Urinary bladder (tissue), 4 donors: ENCODE data around the gene LNX2. TPM values are rescaled to one million over a fixed set of nuclear protein-coding genes. Genes with fewer than 3 reads are reported as not detected.
A peak's percentile ranks its signal among the peaks of the same experiment; 100 is the strongest.
"Not testable (repeated sequence)": the region's sequence is repeated elsewhere in the genome, so short reads cannot be mapped to it uniquely, and the experiment has no call there.

Experiments used
- DNase-seq: peaks from one replicate; pipeline ENCODE4 v3.0.0-alpha.2; 2015; ENCODE audit errors: extremely low spot score
- H3K27ac ChIP-seq: one replicate; pipeline ENCODE4 v1.5.1; 2013; ENCODE audit warnings: low read depth, mild to moderate bottlenecking, moderate library complexity
- H3K36me3 ChIP-seq: one replicate; pipeline ENCODE4 v1.6.1; 2013; ENCODE audit warnings: mild to moderate bottlenecking, moderate library complexity; ENCODE audit not compliant: insufficient read depth
- H3K4me1 ChIP-seq: one replicate; pipeline ENCODE4 v1.6.1; 2013; ENCODE audit warnings: mild to moderate bottlenecking, moderate library complexity; ENCODE audit not compliant: insufficient read depth
- H3K4me3 ChIP-seq: one replicate; pipeline ENCODE4 v1.5.1; 2013; ENCODE audit warnings: low read depth, low read length
- WGBS: extraction: QIAGEN DNeasy Blood & Tissue Kit; methylation state at CpG from one replicate; pipeline ENCODE4 v1.1.7; 2013; 5-methylcytosine and 5-hydroxymethylcytosine counted together
- polyA plus RNA-seq: library from polyadenylated mRNA; stranded (reverse); fragments of 200-250 nt; gene quantifications from one replicate; pipeline ENCODE4 v1.2.3, GENCODE V29; 2013
- total RNA-seq: library from RNA; depleted of rRNA; stranded (reverse); fragments of >200 nt; gene quantifications from one replicate; pipeline ENCODE4 v1.2.3, GENCODE V29; 2014
- donor health status: healthy with polysubstance abuse.
- donor health status: healthy.

Gene LNX2
- total and polyA plus RNA-seq, 2 donors: 4.8 to 11.6 TPM

DNA sequence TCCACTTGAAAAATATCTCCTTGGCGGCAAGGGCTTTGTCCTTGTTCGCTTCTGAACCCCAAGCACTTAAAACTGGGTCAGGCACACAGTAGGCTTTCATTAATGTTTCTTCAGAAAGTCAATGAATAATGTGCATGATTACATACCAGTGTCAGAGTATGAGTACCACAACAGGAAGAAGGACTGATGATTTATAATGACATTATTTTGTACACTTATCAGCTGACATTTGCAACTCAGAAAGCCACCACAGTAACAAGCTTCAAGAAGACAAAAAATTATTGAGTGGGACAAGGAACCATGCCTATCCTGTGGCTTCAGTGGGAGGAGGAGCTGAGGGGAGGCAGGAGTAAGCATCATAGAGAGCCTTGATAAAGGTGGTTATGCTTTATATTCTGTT lies 11.3 kb upstream of the LNX2 start:
- Histone ChIP-seq H3K4me3 (no peak overlapping the region), H3K4me1 (peaks cover 1% of the 10 kb centered on the region), H3K27ac (no peak overlapping the region), H3K36me3 (no peaks in the 10 kb centered on the region)
- WGBS: 70% methylated on average over 2 of the region's 2 CpGs
- DNase-seq: no peak

DNA sequence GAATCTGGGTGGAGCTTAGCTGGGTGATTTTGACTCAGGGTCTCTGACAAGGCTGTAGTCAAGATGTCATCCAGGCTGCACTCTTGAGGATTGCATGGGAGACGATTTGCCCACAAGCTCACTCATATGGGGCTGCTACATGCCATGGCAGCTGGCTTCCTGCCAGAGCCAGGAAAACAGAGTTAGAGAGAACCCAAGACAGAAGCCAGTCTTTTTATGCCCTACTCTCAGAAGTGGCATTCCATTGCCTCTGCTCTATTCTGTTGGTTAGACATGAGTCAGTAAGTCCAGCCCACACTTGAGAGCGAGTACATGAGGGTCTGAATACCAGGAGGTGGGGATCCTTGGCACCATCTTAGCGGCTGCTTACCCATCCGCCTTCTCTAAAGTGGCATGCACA lies 10.8 kb upstream of the LNX2 start:
- Histone ChIP-seq H3K36me3 (no peaks in the 10 kb centered on the region), H3K4me3 (no peak overlapping the region), H3K27ac (no peak overlapping the region), H3K4me1 (peaks cover 1% of the 10 kb centered on the region)
- DNase-seq: no peak
- WGBS: 82% methylated on average over 4 of the region's 4 CpGs

DNA sequence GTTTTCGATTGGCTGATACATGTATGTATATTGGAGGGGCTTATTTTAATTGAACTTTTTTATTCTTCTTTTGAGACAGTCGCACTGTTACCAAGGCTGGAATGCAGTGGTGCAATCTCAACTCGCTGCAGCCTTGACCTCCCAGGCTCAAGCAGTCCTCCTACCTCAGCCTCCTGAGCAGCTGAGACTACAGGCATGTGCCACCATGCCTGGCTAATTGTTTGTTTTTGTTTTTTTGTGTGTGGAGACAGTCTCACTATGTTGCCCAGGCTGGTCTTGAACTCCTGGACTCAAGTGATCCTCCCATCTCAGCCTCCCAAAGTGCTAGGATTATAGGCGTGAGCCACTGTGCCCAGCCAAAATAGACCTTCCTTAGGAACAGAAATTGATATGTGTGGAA lies 8.4 kb upstream of the LNX2 start:
- not testable (repeated sequence) for H3K27ac ChIP-seq, H3K36me3 ChIP-seq, H3K4me1 ChIP-seq, H3K4me3 ChIP-seq, DNase-seq
- WGBS: 97% methylated on average over 4 of the region's 4 CpGs

DNA sequence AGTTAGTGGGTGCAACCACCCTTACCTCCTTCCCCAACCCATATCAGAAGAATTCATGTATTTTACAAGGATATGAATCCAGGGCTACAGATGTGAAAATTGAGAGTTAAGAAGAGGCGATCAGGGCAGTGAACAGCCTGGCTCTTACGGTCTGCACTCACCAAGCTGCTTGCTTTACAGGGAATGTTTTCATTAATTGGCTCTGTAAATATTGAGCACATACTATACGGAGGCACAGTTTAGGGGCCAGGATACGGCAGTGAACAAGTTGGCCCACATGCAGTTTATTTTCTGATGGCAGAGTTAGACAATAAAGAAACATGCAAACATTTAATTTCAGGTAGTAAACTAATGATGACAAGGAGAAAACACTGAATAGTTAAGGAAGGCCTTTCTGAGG lies 7.8 kb upstream of the LNX2 start:
- Histone ChIP-seq H3K4me1 (peaks cover 3% of the 10 kb centered on the region), H3K27ac (no peak overlapping the region), H3K4me3 (no peak overlapping the region), H3K36me3 (no peaks in the 10 kb centered on the region)
- DNase-seq: no peak
- WGBS: 71% methylated on average over 4 of the region's 4 CpGs

DNA sequence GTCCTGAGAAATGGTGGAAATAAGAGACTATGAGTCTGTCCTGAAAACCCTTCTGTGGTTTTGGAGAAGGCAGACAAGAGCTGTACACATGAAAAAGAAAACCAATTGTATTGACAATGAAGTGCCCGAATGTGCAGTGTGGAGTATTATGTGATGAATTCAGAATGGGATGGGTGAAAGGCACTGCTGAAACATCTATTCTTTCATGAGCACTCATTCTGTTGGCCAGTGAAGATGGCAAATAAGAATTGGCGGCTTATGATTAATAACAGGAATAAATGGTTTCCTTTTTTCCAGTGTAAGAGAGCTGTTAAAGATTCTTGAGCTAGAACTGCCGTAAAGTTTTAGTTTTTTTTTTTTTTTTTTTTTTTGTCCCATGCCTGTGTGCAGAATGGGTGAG lies 7.1 kb upstream of the LNX2 start:
- Histone ChIP-seq H3K4me3 (no peak overlapping the region), H3K36me3 (no peaks in the 10 kb centered on the region), H3K27ac (no peak overlapping the region), H3K4me1 (peaks cover 3% of the 10 kb centered on the region)
- no peak for DNase-seq
- WGBS: 89% methylated on average over 3 of the region's 3 CpGs

DNA sequence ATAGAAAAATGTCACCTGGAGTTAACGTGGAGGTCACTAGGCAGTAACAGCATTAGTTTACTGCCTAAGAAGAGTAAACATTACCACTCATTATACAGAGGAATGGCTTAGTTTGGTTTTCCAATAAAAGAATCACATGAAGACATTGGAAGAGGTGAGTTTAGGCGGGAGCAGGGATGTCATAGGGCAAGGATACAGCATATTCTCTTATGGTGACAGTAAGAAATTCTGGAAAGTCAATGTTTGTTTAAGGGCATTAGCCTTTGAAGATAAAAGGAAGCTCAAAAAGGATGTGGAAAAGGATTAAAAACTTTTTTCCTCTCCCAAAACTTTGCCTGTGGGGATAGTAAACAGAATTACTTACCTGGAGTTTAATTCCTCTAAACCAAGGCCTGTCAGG lies 5.5 kb upstream of the LNX2 start:
- Histone ChIP-seq H3K4me3 (no peak overlapping the region), H3K4me1 (peaks cover 3% of the 10 kb centered on the region), H3K36me3 (no peaks in the 10 kb centered on the region), H3K27ac (no peak overlapping the region)
- WGBS: 69% methylated on average over 2 of the region's 2 CpGs
- no peak for DNase-seq

DNA sequence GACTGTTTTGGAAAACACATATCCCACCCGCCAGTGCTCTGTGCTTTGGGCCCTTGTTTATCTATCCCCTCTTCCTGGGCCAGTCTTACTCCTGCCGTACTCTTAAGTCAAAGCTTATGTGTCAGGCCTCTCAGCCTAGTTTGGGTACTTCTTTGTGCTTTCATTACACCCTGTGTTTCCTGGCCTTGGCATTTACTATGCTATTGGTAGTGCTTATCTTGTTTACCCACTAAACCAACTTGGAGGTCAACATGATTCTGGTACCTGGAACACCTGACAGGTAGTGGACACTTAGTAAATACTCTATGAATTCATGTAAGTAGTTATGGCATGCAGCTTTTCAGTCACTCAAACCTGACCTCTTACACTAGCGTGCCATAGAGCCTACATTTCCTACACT lies 3.7 kb upstream of the LNX2 start:
- Histone ChIP-seq H3K4me1 (peaks cover 2% of the 10 kb centered on the region), H3K4me3 (no peak overlapping the region)
- 95% methylated on average over 3 of the region's 3 CpGs for WGBS

DNA sequence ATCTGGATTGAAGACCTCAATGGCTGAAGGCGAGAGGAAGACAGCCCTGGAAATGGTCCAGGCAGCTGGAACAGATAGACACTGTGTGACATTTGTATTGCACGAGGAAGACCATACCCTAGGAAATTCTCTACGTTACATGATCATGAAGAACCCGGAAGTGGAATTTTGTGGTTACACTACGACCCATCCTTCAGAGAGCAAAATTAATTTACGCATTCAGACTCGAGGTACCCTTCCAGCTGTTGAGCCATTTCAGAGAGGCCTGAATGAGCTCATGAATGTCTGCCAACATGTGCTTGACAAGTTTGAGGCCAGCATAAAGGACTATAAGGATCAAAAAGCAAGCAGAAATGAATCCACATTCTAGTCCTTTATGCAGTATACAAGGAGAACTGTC lies 2.6 kb upstream of the LNX2 start:
- H3K4me3 ChIP-seq: no peak overlapping the region
- H3K4me1 ChIP-seq: peaks cover 2% of the 10 kb centered on the region
- H3K36me3 ChIP-seq: no peaks in the 10 kb centered on the region
- DNase-seq: no peak
- 89% methylated on average over 7 of the region's 7 CpGs for WGBS
- no peak overlapping the region for H3K27ac ChIP-seq

More for the DNA sequence above, 3.7 kb upstream of the LNX2 start:
- no peak for DNase-seq
- Histone ChIP-seq H3K36me3 (no peaks in the 10 kb centered on the region), H3K27ac (no peak overlapping the region)

DNA sequence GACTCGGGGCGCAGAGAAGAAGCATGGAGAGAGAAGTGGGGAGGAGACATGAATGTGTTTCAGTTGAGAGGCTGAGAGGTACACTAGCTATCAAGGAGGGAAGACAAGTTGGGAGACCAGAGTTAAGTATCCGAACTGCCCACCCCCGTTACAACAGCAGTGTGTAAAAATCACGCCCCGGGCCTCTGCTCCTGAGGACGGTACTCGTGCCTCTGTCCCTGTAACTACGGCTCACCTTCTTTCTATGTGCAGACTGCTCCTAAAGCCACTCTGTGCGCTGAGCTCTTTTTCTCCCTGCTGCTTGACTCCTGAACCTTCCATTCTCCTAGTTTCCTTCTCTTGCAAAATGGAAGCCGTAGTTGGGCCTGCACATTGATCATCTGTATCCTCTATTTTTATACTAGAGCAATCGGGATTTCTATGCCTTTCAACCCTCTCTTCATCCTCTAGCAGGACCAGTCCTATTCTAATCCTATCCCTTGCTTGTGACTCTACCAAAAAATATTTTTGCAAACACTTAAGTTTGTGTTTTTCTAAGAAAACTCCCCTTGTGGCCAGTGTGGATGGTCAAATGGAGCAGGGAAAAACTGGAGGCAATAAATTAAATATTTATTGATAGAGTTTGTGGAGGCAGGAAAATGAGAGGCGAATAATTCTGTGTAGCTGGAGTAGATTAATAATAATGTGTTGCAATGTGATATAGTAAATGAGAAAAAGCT lies 1.9 kb upstream of the LNX2 start:
- H3K36me3 ChIP-seq: no peaks in the 10 kb centered on the region
- H3K27ac ChIP-seq: peak overlapping the region; percentile 71
- WGBS: 10% methylated on average over 13 of the region's 13 CpGs
- peaks cover 2% of the 10 kb centered on the region for H3K4me1 ChIP-seq
- peak overlapping the region; percentile 59 for H3K4me3 ChIP-seq
- no peak for DNase-seq

DNA sequence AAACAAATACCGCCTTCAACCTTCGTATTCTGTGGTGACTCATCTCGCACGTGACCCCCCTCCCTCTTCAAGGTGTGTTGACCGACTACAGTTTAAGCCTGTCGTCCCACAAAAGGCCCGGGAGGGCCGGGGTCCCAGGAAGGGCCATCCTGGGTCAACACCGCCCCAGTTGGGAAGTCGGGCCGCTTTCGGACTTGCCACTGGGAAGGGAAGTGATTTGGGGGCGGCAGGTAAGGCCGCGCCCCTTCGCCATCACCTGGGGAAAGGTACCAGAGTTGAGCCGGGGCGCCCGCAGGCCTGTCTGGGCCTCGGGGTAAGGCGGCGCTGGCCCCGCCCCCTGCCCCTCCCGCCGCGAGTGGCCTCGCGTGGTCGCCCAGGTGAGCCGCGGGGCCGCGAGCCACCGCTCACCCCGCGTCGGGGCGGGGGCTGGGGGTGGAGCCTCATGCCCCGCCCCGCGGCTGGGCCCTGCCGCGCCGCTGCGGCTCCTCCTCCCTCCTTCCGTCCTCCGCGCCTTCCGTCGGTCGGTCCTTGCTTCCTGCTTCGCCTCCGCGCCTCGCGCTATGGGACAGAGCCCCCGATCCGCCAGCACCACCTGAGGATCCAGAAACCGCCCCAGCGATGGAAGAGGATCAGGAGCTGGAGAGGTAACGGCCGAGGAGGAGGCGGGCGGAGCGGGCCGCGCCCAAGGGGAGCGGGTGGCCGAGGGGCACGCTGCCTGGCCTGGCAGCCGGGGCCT lies 1.2 kb upstream of the LNX2 start, which contains the start of gene POLR1D:
POLR1D (plus strand) TSS at position 527 of the 736 bp plus-strand sequence; CDS start at position 619, 92 bp downstream.
- no peak for DNase-seq
- Histone ChIP-seq H3K36me3 (no peaks in the 10 kb centered on the region), H3K4me3 (peak within 1 kb of the TSS; percentile 59), H3K4me1 (peaks cover 2% of the 10 kb centered on the region), H3K27ac (peak within 1 kb of the TSS; percentile 98)
- WGBS: under 1% methylated on average over 71 of the region's 71 CpGs

DNA sequence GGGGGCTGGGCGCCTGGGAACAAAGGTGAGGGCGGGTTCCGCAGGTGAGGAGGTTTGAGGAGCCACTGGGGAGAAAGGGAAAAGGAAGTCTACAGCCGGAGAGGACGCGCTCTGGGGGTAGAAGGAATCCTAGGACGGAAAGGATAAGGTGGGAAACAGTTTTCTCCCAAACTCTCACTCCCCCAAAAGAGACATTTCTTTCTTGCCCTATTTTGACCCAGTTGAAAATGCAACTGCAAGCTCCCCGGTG lies 712 bp upstream of the LNX2 start:
- WGBS: 0% methylated on average over 8 of the region's 8 CpGs
- Histone ChIP-seq H3K4me3 (peak overlapping the region; percentile 59), H3K4me1 (peaks cover 2% of the 10 kb centered on the region), H3K27ac (peak overlapping the region; percentile 98), H3K36me3 (no peaks in the 10 kb centered on the region)
- DNase-seq: no peak

DNA sequence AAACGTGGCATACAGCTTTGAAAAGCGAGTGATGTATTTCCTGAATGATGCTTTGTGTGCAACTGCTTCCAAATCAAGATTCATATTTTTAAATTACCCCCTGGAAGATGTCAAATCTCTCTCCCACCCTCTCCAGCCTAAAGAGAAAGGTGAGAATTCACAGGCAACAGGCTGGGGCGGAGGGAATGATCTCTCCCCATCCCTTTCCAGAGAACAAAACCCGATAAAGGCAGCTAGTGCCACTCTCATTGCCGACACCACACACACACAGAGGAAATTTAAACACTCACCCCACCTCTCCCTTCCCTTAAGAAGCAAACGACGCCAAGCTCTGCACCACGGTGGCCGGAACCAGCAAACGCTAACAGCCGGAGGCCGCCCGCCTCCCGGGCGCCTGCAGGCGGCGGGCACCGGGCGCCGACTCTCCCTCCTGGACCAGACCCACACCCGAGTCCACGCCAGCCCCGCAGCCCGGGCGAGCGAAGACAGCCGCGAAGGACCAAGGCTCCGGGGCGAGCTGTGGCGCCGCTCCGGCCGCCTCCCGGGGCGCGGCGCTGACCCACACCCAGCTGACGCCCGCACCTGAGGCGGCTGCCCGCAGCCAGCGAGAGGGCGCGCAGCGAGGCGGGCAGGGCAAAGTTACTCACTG lies 477 bp downstream of the LNX2 start:
- Histone ChIP-seq H3K4me3 (peak overlapping the region; percentile 59), H3K27ac (peak overlapping the region; percentile 90), H3K4me1 (peaks cover 2% of the 10 kb centered on the region), H3K36me3 (no peaks in the 10 kb centered on the region)
- no peak for DNase-seq
- WGBS: under 1% methylated on average over 47 of the region's 47 CpGs

DNA sequence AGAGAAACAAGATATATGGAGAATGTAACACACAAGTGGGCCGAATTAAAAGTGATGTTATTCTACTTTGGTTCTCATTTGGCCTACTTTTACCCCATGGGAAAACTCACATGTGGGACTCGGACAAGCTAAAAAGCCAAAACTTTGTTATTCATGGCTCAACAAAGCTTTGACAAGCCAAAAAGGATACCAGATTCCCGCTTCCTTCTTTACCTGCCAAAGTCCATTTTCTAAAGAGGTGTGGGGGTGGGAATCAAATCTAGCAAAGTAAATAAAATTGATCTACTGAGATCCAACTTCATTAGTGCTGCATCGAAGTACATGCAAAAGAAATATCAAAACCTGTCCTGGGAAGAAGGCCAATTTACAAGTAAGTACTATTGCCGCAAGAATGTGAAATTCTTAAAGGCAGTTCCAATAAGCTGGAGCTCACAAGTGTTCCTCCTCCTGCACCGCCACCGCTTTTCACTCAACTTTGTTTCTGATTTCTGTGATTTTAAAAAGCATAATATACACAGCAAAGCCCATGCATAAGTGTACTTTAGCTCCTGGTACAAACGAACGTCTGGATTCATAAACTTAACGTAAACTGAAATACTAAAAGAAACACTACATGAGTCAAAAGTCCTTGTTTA lies 1.1 kb downstream of the LNX2 start:
- Histone ChIP-seq H3K4me1 (peaks cover 2% of the 10 kb centered on the region), H3K36me3 (no peaks in the 10 kb centered on the region), H3K4me3 (peak overlapping the region; percentile 59), H3K27ac (no peak overlapping the region)
- DNase-seq: no peak
- 35% methylated on average over 10 of the region's 10 CpGs for WGBS
